Measurements from ENCODE around the gene SDR39U1. TPM values are rescaled to one million over a fixed set of nuclear protein-coding genes. Genes with fewer than 3 reads are reported as not detected.
A peak's percentile ranks its signal among the peaks of the same experiment; 100 is the strongest.

SDR39U1 gene
- total and polyA plus RNA-seq, 10 of the 15 experiments (the other 5 are each of a cell fraction or from before 2014, with no cell fraction given) = 14.0 to 89.3 (median 42.2) TPM

GRCh38 chr14:24442240-24443052 is at the start of gene SDR39U1 (continued):
- TF ChIP-seq, protein P1, sequence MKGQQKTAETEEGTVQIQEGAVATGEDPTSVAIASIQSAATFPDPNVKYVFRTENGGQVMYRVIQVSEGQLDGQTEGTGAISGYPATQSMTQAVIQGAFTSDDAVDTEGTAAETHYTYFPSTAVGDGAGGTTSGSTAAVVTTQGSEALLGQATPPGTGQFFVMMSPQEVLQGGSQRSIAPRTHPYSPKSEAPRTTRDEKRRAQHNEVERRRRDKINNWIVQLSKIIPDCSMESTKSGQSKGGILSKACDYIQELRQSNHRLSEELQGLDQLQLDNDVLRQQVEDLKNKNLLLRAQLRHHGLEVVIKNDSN (IDR thresholded peaks at IDR 0.05; ENCODE audit: borderline replicate concordance, extremely low read length, insufficient read depth, low read depth, low read length) = peak; percentile 84
- peak; percentile 80 for TF ChIP-seq RB1 (IDR thresholded peaks at IDR 0.05; ENCODE audit: borderline replicate concordance)
- peak; percentile 81 for TF ChIP-seq HCFC1 (IDR thresholded peaks at IDR 0.05; ENCODE audit: low read length)
- TF ChIP-seq PRDM15 (CRISPR knock-in tag; IDR thresholded peaks at IDR 0.05) = 0 out of 2 replicates have a peak, but pooled peaks have one; percentile 23
- peak; percentile 99 for TF ChIP-seq NR2C1 (IDR thresholded peaks at IDR 0.05)
- TF ChIP-seq, protein P2, sequence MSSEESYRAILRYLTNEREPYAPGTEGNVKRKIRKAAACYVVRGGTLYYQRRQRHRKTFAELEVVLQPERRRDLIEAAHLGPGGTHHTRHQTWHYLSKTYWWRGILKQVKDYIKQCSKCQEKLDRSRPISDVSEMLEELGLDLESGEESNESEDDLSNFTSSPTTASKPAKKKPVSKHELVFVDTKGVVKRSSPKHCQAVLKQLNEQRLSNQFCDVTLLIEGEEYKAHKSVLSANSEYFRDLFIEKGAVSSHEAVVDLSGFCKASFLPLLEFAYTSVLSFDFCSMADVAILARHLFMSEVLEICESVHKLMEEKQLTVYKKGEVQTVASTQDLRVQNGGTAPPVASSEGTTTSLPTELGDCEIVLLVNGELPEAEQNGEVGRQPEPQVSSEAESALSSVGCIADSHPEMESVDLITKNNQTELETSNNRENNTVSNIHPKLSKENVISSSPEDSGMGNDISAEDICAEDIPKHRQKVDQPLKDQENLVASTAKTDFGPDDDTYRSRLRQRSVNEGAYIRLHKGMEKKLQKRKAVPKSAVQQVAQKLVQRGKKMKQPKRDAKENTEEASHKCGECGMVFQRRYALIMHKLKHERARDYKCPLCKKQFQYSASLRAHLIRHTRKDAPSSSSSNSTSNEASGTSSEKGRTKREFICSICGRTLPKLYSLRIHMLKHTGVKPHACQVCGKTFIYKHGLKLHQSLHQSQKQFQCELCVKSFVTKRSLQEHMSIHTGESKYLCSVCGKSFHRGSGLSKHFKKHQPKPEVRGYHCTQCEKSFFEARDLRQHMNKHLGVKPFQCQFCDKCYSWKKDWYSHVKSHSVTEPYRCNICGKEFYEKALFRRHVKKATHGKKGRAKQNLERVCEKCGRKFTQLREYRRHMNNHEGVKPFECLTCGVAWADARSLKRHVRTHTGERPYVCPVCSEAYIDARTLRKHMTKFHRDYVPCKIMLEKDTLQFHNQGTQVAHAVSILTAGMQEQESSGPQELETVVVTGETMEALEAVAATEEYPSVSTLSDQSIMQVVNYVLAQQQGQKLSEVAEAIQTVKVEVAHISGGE (CRISPR knock-in tag; IDR thresholded peaks at IDR 0.05) = peak; percentile 82
- peak; percentile 9; the same call in 1 of the 2 replicates for TF ChIP-seq POLR2AphosphoS2 (IDR thresholded peaks at IDR 0.05; ENCODE audit: low read depth, low read length)
- TF ChIP-seq PML (IDR thresholded peaks at IDR 0.05; ENCODE audit: low read length) = peak; percentile 79
- TF ChIP-seq ATF7 (IDR thresholded peaks at IDR 0.05; ENCODE audit: low read depth) = peak; percentile 84; the same call in 1 of the 2 replicates
- TF ChIP-seq NR2F1 (conservative IDR thresholded peaks at IDR 0.05) = peak; percentile 73
- no peak for TF ChIP-seq RELB (IDR thresholded peaks at IDR 0.05; ENCODE audit: low read depth)
- TF ChIP-seq ZBTB40 (IDR thresholded peaks at IDR 0.05; ENCODE audit: borderline replicate concordance) = peak; percentile 97
- peak; percentile 82 for TF ChIP-seq SMAD1 (IDR thresholded peaks at IDR 0.05; ENCODE audit: low read depth, partially characterized antibody)
- TF ChIP-seq CHD4 (IDR thresholded peaks at IDR 0.05) = no peak
